Adrenal gland (tissue), 5 donors: Measurements from ENCODE around the gene CUX1.

Experiments
- CTCF ChIP-seq, 6 experiments: fragments of 450-650 bp in 4 of 6; fragments of 200-600 bp in 2 of 6; sonication (generic) in 1 of 6; IDR thresholded peaks; 1 replicate in 5 of 6; 2 replicates in 1 of 6; pipeline versions ENCODE4 v1.5.1 to v1.8.0; 2016 to 2021; ENCODE audit warnings: antibody characterized with exemption in 6 of 6, mild to moderate bottlenecking in 2 of 6, moderate library complexity in 1 of 6
- POLR2A ChIP-seq, 2 donors: fragments of 450-650 bp; IDR thresholded peaks; one replicate each; pipeline ENCODE4 v1.6.1; 2017; ENCODE audit warnings: antibody characterized with exemption in 2 of 2, mild to moderate bottlenecking in 2 of 2, moderate library complexity in 1 of 2
- donor health status: DM: no; HTN: no; CAD: no.

GRCh38 chr7:102236102-102236501 lies 418.7 kb downstream of the CUX1 start:
- no peak for TF ChIP-seq CTCF (IDR thresholded peaks at IDR 0.05)
- TF ChIP-seq POLR2A (IDR thresholded peaks at IDR 0.05), result no peak
